Breast epithelium (tissue), 3 donors: Measurements from ENCODE around the gene REXO4.
A peak's percentile ranks its signal among the peaks of the same experiment; 100 is the strongest.

Experiments used
- POLR2A ChIP-seq: fragments of 450-650 bp; IDR thresholded peaks from one replicate; pipeline ENCODE4 v1.6.1; 2016; ENCODE audit warnings: antibody characterized with exemption, mild to moderate bottlenecking, moderate library complexity
- TF ChIP-seq, protein P1 (sequence below), 3 donors: fragments of 450-650 bp; IDR thresholded peaks; one replicate each; pipeline ENCODE4 v1.5.1; 2016 to 2017; ENCODE audit warnings: antibody characterized with exemption in 3 of 3, mild to moderate bottlenecking in 3 of 3, moderate library complexity in 3 of 3

GRCh38 chr9:133375724-133376654 is 41.8 kb downstream of the REXO4 start, which contains the start of the genes STKLD1 and SURF4:
- no peak for TF ChIP-seq POLR2A
- TF ChIP-seq, protein P1, sequence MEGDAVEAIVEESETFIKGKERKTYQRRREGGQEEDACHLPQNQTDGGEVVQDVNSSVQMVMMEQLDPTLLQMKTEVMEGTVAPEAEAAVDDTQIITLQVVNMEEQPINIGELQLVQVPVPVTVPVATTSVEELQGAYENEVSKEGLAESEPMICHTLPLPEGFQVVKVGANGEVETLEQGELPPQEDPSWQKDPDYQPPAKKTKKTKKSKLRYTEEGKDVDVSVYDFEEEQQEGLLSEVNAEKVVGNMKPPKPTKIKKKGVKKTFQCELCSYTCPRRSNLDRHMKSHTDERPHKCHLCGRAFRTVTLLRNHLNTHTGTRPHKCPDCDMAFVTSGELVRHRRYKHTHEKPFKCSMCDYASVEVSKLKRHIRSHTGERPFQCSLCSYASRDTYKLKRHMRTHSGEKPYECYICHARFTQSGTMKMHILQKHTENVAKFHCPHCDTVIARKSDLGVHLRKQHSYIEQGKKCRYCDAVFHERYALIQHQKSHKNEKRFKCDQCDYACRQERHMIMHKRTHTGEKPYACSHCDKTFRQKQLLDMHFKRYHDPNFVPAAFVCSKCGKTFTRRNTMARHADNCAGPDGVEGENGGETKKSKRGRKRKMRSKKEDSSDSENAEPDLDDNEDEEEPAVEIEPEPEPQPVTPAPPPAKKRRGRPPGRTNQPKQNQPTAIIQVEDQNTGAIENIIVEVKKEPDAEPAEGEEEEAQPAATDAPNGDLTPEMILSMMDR (IDR thresholded peaks at IDR 0.05): peak in 1 of 3 donors; percentile 28
